GM19328 (cell line): ENCODE results near the gene EID2.

Experiments used
- ATAC-seq: cut with Tn5 transposase; IDR thresholded peaks from one replicate; pipeline ENCODE4 v1.9.1; 2021; ENCODE audit warnings: mild to moderate bottlenecking, moderate library complexity; ENCODE audit not compliant: unreplicated experiment

The EID2 gene

DNA sequence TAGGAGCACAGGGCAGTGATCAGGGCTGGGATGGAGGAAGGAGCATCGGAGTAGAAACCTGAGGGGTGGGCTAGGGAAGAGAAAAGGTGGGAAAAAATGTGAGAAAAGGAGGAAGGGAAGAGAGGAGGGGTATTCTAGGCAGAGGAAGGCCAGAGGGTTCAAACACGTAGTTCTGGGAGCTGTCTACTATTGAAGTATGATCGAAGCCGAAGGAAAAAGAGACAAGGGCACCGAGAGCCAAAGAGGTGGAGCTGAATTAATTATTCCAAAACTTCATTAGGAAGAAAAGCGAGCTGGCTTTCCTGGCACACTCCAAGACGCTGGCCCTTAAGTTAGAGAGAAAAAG, 33.4 kb downstream of the EID2 start:
- ATAC-seq = no peak

DNA sequence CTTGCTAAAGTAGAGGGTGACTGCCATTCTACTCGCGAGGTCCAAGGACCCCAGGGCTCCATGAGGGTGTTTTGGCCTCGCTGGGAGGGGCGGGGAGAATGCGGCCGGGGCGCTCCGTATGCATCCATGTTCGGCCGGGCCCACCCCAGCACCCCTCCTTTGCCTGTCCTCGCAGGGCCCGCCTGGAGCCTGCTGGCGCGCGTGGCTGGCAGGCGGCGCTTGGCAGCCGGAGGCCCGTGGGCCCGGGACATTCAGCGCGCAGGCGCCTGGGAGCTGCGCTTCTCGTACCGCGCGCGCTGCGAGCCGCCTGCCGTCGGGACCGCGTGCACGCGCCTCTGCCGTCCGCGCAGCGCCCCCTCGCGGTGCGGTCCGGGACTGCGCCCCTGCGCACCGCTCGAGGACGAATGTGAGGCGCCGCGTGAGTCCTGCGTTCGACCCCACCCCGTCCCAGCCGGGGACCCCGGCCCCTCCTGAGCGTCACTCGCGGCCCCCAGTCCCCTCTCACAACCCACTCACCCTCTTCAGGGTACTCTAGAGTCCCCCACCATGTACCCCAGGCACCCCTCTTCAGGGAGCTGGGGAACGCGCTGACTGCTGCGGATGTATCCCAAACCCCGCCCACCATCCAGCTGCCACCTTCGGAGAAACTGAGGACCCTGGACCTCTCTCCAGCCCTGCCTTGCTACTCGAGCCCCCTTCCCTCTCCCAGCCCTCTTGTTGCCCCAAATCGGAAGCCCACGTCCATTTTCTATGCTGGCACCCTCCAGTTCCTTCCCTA, 37.1 kb downstream of the EID2 start:
- ATAC-seq = no peak

DNA sequence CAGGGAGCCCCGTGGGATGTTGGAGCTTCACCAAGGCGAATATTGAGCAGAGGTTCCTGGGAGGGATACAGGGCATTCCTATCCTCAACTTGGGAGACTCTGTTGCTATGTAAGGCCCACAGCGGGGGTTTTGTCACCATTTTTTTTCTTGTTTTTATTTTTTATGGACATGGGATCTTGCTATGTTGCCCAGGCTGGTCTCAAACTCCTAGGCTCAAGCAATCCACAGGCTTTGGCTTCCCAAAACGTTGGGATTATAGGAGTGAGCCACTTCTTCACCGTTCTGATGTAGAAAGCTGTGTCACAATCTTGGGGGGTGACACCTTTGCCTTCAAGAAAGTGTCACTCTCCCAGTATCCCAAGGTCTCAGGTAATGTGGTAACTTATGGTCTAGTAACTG, 38.6 kb downstream of the EID2 start:
- no peak for ATAC-seq

DNA sequence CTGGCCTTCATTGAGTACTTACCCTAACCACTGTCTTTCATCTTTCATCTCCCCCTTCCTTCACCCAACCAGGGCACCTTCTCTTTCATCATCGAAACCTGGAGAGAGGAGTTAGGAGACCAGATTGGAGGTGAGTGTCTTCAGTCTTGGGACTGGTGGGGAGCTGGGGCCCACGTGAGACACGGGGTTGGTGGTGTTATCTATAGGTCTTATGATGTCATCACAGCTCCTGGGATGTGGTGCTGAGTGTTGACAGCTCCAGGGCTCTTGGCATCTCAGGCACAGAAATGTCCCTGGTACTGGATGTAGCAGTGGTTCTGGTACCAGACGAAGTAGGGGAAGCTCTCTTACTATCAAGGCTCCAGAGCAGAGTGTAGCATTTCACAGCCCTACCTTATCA, 39.4 kb downstream of the EID2 start:
- ATAC-seq = no peak

DNA sequence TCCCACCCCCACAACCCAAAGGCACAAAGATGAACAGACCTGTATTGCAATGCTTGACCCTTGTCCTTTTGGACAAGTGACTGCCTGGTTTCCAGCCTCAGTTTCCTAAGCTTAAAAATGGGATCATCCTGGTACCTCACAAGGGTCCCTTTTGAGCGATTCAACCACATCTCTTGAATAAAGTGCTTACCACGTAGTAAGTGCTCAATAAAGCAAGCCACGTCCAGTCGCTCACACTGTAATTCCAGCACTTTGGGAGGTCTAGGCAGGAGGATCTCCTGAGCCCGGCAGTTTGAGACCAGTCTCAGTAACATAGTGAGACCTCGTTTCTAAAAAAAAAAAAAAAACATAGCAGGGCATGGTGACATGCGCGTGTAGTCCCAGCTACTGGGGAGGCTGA, 40.0 kb downstream of the EID2 start:
- ATAC-seq = no peak

DNA sequence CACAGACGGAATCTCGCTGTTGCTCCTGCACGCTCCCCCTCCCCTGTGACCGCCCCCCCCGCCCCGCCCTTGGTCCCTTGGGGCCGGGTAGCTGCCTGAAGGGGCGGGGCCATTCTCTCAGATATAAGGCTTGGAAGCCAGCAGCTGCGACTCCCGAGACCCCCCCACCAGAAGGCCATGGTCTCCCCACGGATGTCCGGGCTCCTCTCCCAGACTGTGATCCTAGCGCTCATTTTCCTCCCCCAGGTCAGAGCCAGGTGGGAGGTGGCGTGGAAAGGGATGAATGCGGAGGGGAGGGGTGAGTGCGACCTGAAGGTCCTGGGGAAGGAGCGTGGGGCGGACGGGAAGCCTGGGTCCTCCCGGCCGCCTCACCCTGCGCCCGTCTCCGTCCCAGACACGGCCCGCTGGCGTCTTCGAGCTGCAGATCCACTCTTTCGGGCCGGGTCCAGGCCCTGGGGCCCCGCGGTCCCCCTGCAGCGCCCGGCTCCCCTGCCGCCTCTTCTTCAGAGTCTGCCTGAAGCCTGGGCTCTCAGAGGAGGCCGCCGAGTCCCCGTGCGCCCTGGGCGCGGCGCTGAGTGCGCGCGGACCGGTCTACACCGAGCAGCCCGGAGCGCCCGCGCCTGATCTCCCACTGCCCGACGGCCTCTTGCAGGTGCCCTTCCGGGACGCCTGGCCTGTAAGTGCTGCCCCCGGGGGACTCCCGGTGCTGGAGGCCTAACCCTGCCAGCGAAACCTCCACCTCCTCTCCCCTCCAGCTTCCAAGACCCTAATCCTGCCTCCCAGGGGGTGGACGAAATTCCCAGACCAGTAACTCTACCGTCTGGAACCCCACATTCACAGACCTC, 40.9 kb downstream of the EID2 start, which contains the start of gene DLL3:
TSS of gene DLL3 (plus strand) at position 150 of the 845 bp plus-strand sequence. CDS start at position 178, 28 bp downstream.
- ATAC-seq = no peak

DNA sequence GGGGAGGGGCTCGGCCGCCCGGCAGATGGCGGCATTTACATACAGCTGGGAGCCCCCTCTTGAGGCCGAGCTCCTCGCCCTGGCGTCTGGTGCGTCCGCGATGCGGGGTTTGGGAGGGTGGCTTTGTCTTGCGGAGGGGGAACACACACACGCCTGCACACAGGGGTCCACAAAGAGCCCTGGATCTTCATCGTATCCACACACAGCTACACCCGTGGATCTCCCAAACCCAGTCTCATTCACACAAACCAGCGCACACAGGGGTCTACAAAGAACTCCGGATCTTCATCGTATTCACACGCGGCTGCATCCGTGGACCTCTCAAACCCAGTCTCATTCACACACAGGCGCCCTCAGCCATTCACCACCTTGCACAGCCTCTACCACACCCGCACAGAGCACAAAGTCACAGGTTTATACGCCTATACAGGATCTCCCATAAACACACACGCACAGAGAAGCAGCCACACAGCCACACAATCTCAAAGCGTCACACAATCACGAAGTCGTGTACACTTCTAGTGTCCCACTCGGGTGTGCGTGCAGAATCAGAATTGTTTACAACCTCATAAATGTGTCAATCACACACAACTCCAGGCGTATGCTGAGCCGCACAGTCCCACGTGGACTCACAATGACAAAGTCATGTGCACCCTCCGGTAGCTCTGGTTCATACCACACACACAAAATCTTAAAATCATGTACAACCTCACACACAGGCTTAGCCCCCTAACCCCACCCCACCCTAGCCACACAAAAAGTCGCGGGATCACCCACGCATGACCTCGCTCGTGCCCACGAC, 41.8 kb downstream of the EID2 start:
- no peak for ATAC-seq

DNA sequence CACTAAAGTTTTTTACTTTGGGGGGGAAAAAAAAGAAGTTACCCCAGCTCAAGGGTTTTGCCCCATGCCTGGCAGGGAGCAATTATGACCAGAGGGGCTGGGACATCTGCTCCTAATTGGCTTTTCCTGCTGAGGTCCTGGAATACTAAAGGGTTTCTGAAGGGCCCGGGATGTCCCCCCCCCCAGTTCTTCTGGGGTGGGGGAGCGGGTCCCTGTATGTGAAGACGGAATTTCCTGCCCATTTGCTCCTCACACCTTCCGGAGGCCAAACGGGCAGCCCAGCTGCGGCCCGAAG, 42.3 kb downstream of the EID2 start:
- no peak for ATAC-seq

DNA sequence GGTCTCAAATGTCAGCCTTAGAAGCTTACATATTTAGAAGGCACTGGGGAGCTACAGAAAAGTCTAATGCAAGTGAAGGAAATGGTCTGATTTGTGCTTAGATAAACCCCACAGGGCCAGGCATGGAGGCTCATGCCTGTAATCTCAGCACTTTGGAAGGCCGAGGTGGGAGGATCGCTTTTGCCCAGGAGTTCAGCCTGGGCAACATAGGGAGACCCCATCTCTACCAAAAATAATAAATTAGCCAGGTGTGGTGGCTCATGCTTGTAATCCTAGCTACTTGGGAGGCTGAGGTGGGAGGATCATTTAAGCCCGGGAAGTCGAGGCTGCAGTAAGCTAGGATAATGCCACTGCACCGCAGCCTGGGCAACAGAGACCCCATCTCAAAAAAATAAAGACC, 43.9 kb downstream of the EID2 start:
- no peak for ATAC-seq

DNA sequence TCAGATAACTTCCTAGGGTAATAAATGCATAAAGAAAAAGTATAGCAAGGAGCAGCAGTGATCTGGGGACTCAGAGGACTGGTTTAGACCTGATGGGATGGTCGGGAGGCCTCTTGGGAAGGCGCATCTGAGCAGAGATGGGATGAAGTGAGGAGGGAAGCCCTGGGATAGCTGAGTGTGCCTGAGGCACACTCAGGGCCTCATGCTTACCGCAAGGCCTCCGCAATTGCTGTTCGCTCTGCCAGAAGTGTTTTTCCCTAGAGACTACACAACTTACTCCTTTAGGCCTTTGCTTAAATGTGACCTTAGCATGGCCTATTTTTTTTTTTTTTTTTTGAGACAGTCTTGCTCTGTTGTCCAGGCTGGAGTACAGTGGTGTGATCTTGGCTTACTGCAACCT, 45.3 kb downstream of the EID2 start:
- no peak for ATAC-seq

DNA sequence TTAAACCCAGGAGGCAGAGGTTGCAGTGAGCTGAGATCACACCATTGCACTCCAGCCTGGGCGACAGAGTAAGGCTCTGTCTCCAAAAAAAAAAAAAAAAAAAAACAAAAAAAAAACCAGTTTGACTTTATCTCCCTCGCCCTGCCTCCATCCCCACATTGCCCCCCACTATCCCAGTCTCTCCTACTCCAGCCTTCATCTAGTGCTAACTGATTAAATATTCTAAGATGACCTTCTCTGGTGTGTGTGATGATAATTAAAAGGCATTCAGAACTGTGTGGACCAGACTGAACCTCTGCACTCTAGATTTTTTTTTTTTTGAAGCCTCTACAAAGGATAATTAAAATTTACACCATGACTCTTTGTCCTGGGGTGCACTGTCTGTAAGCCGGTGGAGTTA, 47.2 kb downstream of the EID2 start:
- no peak for ATAC-seq

DNA sequence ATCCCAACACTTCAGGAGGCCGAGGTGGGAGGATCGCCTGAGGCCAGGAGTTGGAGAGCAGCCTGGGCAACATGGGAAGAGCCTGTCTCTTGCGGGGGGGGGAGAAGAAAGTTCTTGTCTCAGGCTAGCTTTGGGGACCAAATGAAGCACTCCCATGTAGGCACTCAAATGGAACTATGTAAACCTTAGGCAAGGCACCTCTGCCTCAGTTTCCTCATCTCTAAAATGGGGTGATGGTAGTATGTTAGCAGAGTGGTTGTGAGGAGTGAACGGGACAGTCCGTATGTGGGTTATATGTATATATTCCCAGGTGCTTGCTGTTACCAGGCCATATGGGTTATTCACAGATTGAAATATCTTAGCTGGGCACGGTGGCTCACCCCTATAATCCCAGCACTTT, 47.7 kb downstream of the EID2 start:
- no peak for ATAC-seq

DNA sequence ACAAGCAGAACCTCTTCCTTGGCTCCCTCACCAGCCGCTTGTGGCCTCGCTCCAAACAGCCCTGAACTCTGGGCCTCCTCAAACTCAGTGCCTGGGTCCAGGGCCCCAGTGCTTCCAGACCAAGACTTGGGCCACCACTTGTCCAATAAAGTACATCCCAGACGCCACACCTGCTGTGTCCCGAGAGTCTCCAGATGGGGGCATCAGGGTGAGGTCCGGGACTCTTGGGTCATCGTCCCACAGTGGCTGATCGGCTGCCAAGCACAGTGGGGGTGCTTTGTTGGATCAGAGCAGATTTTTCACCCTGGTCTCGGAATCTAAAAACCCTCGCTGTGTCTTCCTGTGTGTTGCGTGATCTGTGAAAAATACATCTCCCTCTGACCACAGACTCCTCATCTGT, 50.2 kb downstream of the EID2 start:
- ATAC-seq = no peak
